AG04450 (cell line): ENCODE data around the gene HTATSF1. TPM values are rescaled to one million over a fixed set of nuclear protein-coding genes. Genes with fewer than 3 reads are reported as not detected.
A peak's percentile ranks its signal among the peaks of the same experiment; 100 is the strongest.

Experiments used
- CTCF ChIA-PET: fragments of 300-600, 350-600 bp; formaldehyde crosslinking; extraction: SDS; loops from one replicate; lab custom pipeline; 2022; ENCODE audit warnings: antibody characterized with exemption, inconsistent platforms; lab: Charles Lee
- POLR2A ChIA-PET: fragments of 350-600 bp; formaldehyde crosslinking; extraction: SDS; loops from one replicate; lab custom pipeline; 2021; ENCODE audit warnings: antibody characterized with exemption, inconsistent platforms; lab: Yijun Ruan, JAX
- DNase-seq: peaks from one replicate; pipeline ENCODE4 v3.0.0-alpha.2; 2011; ENCODE audit warnings: low read depth, low spot score
- H3K27ac ChIP-seq: one replicate; pipeline ENCODE4 v1.5.1; 2012; ENCODE audit warnings: low read depth, low read length, control low read depth
- H3K27me3 ChIP-seq: one replicate; pipeline ENCODE4 v1.6.0; 2012; ENCODE audit warnings: low read length; ENCODE audit not compliant: control insufficient read depth, insufficient read depth
- H3K4me3 ChIP-seq: 2 replicates; pipeline ENCODE4 v1.5.1; 2011; ENCODE audit warnings: mild to moderate bottlenecking, low read depth, low read length, control low read depth
- H3K9me3 ChIP-seq: 2 replicates; pipeline ENCODE4 v1.5.1; 2012; ENCODE audit warnings: low read length; ENCODE audit not compliant: control insufficient read depth, insufficient read depth
- polyA minus RNA-seq: library from RNA; depleted of rRNA, polyadenylated mRNA; stranded (reverse); fragments of >200 nt; gene quantifications from 2 replicates; pipeline ENCODE4 v1.2.3, GENCODE V29; 2011; rRNA and poly(A)+ RNA removed
- polyA plus RNA-seq: library from polyadenylated mRNA; depleted of rRNA; stranded (reverse); fragments of >200 nt; gene quantifications from 2 replicates; pipeline ENCODE4 v1.2.3, GENCODE V29; 2011; rRNA removed
- TF ChIP-seq, protein P1 (sequence below): IDR thresholded peaks from 2 replicates; pipeline ENCODE4 v1.5.1; 2011; ENCODE audit warnings: low read depth, low read length, control low read depth, inconsistent platforms

The HTATSF1 gene, protein sequence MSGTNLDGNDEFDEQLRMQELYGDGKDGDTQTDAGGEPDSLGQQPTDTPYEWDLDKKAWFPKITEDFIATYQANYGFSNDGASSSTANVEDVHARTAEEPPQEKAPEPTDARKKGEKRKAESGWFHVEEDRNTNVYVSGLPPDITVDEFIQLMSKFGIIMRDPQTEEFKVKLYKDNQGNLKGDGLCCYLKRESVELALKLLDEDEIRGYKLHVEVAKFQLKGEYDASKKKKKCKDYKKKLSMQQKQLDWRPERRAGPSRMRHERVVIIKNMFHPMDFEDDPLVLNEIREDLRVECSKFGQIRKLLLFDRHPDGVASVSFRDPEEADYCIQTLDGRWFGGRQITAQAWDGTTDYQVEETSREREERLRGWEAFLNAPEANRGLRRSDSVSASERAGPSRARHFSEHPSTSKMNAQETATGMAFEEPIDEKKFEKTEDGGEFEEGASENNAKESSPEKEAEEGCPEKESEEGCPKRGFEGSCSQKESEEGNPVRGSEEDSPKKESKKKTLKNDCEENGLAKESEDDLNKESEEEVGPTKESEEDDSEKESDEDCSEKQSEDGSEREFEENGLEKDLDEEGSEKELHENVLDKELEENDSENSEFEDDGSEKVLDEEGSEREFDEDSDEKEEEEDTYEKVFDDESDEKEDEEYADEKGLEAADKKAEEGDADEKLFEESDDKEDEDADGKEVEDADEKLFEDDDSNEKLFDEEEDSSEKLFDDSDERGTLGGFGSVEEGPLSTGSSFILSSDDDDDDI
- polyA plus RNA-seq (1.8 and 2.8 TPM in 2 replicates), polyA minus RNA-seq (0.92 and 0.96 TPM in 2 replicates)

- ChIA-PET POLR2A (interaction anchor here (0.6 to 1.0 kb wide), 2 partner anchors 29 to 520 kb away, joined by 3 to 5 read pairs; no protein-coding TSS in a partner anchor), CTCF (interaction anchor here (0.7 to 1.0 kb wide), 2 partner anchors 93 to 469 kb away, joined by 3 read pairs; no protein-coding TSS in a partner anchor)
- TF ChIP-seq, protein P1, sequence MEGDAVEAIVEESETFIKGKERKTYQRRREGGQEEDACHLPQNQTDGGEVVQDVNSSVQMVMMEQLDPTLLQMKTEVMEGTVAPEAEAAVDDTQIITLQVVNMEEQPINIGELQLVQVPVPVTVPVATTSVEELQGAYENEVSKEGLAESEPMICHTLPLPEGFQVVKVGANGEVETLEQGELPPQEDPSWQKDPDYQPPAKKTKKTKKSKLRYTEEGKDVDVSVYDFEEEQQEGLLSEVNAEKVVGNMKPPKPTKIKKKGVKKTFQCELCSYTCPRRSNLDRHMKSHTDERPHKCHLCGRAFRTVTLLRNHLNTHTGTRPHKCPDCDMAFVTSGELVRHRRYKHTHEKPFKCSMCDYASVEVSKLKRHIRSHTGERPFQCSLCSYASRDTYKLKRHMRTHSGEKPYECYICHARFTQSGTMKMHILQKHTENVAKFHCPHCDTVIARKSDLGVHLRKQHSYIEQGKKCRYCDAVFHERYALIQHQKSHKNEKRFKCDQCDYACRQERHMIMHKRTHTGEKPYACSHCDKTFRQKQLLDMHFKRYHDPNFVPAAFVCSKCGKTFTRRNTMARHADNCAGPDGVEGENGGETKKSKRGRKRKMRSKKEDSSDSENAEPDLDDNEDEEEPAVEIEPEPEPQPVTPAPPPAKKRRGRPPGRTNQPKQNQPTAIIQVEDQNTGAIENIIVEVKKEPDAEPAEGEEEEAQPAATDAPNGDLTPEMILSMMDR = no peak
- DNase-seq = no peak
- Histone ChIP-seq H3K4me3 (peak within 1 kb of the TSS; percentile 78), H3K27me3 (no peaks in the 10 kb centered on the region), H3K27ac (peak within 1 kb of the TSS; percentile 93), H3K9me3 (no peaks in the 10 kb centered on the region)
These were observed at the start of gene HTATSF1 for GRCh38 chrX:136497556-136498052. TSS of gene HTATSF1 (plus strand) at chrX:136497592. CDS start at chrX:136497685, 93 bp downstream.

GRCh38 chrX:136447968-136448367, 49.4 kb upstream of the HTATSF1 start:
- ChIA-PET CTCF (no interaction called here), POLR2A (no interaction called here)
- Histone ChIP-seq H3K27ac (no peak overlapping the region), H3K27me3 (no peaks in the 10 kb centered on the region), H3K4me3 (no peak overlapping the region), H3K9me3 (no peaks in the 10 kb centered on the region; the same call in 1 of the 2 replicates)
- TF ChIP-seq, protein P1 = no peak
- DNase-seq = no peak

GRCh38 chrX:136450050-136450830, 47.2 kb upstream of the HTATSF1 start:
- Histone ChIP-seq H3K27ac (no peak overlapping the region), H3K27me3 (no peaks in the 10 kb centered on the region), H3K9me3 (no peaks in the 10 kb centered on the region; the same call in 1 of the 2 replicates), H3K4me3 (no peak overlapping the region)
- ChIA-PET CTCF (interaction anchor here (1.0 kb wide), 1 partner anchor 422 kb away, joined by 3 read pairs; no protein-coding TSS in a partner anchor), POLR2A (interaction anchor here (0.5 to 0.7 kb wide), 2 partner anchors 47 to 274 kb away, joined by 3 read pairs; no protein-coding TSS in a partner anchor)
- peak; percentile 6 for DNase-seq
- TF ChIP-seq, protein P1 = no peak

- DNase-seq = no peak
- CTCF ChIA-PET = no interaction called here
- H3K27me3 ChIP-seq = no peaks in the 10 kb centered on the region
- TF ChIP-seq, protein P1 = no peak
- H3K9me3 ChIP-seq = no peaks in the 10 kb centered on the region
- H3K27ac ChIP-seq = no peak overlapping the region
- POLR2A ChIA-PET = no interaction called here
- H3K4me3 ChIP-seq = no peak overlapping the region
These were observed 44.8 kb upstream of the HTATSF1 start for GRCh38 chrX:136452614-136453013.
